Measurements from ENCODE around the gene KIF23. TPM values are rescaled to one million over a fixed set of nuclear protein-coding genes. Genes with fewer than 3 reads are reported as not detected.

Gene KIF23
- total and polyA plus RNA-seq, 2 donors (not counting 1 experiment from before 2014, with no cell fraction given), result 16.5 to 19.4 TPM

DNA sequence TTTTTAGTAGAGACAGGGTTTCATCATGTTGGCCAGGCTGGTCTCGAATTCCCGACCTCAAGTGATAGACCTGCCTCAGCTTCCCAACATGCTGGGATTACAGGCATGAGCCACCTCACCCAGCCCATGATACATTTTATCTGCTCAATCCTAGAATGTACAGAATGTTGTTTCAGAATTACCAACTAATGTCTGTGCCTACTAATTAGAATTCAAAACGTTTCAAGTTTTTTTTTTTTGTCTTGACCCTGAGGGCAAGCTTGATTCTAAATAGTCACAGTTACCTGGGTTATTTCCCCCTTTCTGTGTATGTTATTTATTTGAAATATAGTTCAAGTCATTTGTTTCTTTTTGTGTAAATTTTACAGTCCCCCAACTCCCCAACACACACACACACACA lies 5.3 kb upstream of the KIF23 start:
- Histone ChIP-seq H3K9ac (ENCODE audit: insufficient read depth, low read length) (no peak overlapping the region), H2AFZ (ENCODE audit: low read length) (no peak overlapping the region), H3K79me2 (ENCODE audit: control insufficient read depth, insufficient read depth, low read length) (peaks cover 25% of the 10 kb centered on the region), H3K27me3 (ENCODE audit: control insufficient read depth, insufficient read depth, low read length) (no peaks in the 10 kb centered on the region), H3K27ac (ENCODE audit: insufficient read depth, low read length) (no peak overlapping the region), H3K9me3 (ENCODE audit: control insufficient read depth, insufficient read depth, low read depth, low read length) (no peaks in the 10 kb centered on the region), H4K20me1 (ENCODE audit: control insufficient read depth, extremely low read depth, insufficient read depth, low read length) (no peaks in the 10 kb centered on the region), H3K4me1 (ENCODE audit: control insufficient read depth, extremely low read depth, insufficient read depth, low read length) (peaks cover 7% of the 10 kb centered on the region), H3K4me3 (replicated peaks in 1 of 4; ENCODE audit: control extremely low read depth in 1 of 4, insufficient read depth in 1 of 4, low read depth in 3 of 4, low read length in 4 of 4) (no peak overlapping the region), H3K4me2 (ENCODE audit: extremely low read depth, insufficient read depth, low read length) (no peak overlapping the region), H3K36me3 (ENCODE audit: control insufficient read depth, insufficient read depth, low read length) (no peaks in the 10 kb centered on the region)
- DNase-seq (ENCODE audit: low read depth in 2 of 2), result no peak
- TF ChIP-seq, protein P1, sequence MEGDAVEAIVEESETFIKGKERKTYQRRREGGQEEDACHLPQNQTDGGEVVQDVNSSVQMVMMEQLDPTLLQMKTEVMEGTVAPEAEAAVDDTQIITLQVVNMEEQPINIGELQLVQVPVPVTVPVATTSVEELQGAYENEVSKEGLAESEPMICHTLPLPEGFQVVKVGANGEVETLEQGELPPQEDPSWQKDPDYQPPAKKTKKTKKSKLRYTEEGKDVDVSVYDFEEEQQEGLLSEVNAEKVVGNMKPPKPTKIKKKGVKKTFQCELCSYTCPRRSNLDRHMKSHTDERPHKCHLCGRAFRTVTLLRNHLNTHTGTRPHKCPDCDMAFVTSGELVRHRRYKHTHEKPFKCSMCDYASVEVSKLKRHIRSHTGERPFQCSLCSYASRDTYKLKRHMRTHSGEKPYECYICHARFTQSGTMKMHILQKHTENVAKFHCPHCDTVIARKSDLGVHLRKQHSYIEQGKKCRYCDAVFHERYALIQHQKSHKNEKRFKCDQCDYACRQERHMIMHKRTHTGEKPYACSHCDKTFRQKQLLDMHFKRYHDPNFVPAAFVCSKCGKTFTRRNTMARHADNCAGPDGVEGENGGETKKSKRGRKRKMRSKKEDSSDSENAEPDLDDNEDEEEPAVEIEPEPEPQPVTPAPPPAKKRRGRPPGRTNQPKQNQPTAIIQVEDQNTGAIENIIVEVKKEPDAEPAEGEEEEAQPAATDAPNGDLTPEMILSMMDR (conservative IDR thresholded peaks at IDR 0.05 in 1 of 2, IDR thresholded peaks at IDR 0.05 in 1 of 2; ENCODE audit: low read depth in 1 of 2, low read length in 2 of 2), result no peak
- TF ChIP-seq EZH2 (IDR thresholded peaks at IDR 0.05; ENCODE audit: low read length, missing control alignments), result no peak

DNA sequence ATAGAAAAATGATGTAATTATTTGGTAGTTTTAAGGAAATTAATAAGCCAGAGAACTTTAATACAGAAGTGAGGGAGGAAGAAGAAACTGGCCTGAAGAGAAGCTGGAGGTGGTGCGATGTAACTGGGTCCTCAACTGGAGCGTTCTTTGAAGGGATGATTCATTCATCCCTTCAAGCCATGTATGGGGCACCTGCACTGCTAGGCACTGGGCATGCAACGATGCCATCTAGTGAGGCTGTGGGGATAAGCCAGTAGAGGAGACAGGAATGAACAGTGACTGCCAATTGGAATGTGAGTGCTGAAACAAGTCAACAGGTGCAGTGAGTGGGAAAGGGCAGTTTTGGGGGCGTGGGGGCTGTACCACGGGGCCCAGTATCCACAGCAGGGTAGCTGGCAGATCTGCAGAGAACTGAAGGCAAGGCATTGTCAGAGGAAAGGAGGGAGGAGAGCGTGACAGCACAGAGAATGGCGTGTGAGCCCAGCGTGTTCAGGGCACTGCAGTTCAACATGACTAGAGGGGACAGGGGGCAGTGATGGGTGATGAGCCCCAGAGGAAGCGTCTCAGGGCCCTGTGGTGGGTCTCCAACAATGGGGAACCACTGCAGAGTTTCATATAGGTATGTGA lies 3.8 kb upstream of the KIF23 start:
- H3K4me2 ChIP-seq (ENCODE audit: extremely low read depth, insufficient read depth, low read length), result no peak overlapping the region
- DNase-seq (ENCODE audit: low read depth in 2 of 2), result peak in 1 of 2 donors; percentile 44
- no peak overlapping the region for H2AFZ ChIP-seq (ENCODE audit: low read length)
- H3K36me3 ChIP-seq (ENCODE audit: control insufficient read depth, insufficient read depth, low read length), result no peaks in the 10 kb centered on the region
- H3K9me3 ChIP-seq (ENCODE audit: control insufficient read depth, insufficient read depth, low read depth, low read length), result no peaks in the 10 kb centered on the region
- no peak overlapping the region for H3K9ac ChIP-seq (ENCODE audit: insufficient read depth, low read length)
- H3K27me3 ChIP-seq (ENCODE audit: control insufficient read depth, insufficient read depth, low read length), result no peaks in the 10 kb centered on the region
- no peaks in the 10 kb centered on the region for H4K20me1 ChIP-seq (ENCODE audit: control insufficient read depth, extremely low read depth, insufficient read depth, low read length)
- peaks cover 27% of the 10 kb centered on the region for H3K79me2 ChIP-seq (ENCODE audit: control insufficient read depth, insufficient read depth, low read length)
- TF ChIP-seq EZH2 (IDR thresholded peaks at IDR 0.05; ENCODE audit: low read length, missing control alignments), result no peak
- TF ChIP-seq, protein P1 (conservative IDR thresholded peaks at IDR 0.05 in 1 of 2, IDR thresholded peaks at IDR 0.05 in 1 of 2; ENCODE audit: low read depth in 1 of 2, low read length in 2 of 2), result peak; percentile 11 to 42
- no peak overlapping the region for H3K4me3 ChIP-seq (replicated peaks in 1 of 4; ENCODE audit: control extremely low read depth in 1 of 4, insufficient read depth in 1 of 4, low read depth in 3 of 4, low read length in 4 of 4)
- peaks cover 2% of the 10 kb centered on the region for H3K4me1 ChIP-seq (ENCODE audit: control insufficient read depth, extremely low read depth, insufficient read depth, low read length)
- H3K27ac ChIP-seq (ENCODE audit: insufficient read depth, low read length), result no peak overlapping the region

DNA sequence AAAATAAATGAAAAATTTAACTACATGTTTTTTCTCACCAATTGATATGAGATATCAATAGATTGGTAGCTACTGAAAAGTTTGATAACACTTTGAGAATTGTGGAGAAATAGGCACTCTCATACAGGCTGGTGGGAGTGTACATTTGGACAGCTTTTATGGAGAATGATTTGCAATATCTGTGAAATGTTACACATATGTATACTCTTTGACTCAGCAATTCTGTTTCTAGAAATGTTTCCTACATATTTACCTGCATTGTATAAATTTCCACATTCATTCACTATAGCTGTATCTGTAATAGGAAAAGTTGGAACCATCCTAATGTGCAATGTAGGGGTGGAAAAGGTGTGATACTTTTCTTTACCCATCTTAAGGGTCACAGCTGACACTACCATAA lies 1.9 kb upstream of the KIF23 start:
- H2AFZ ChIP-seq (ENCODE audit: low read length), result no peak overlapping the region
- DNase-seq (ENCODE audit: low read depth in 2 of 2), result no peak
- no peak overlapping the region for H3K4me3 ChIP-seq (replicated peaks in 1 of 4; ENCODE audit: control extremely low read depth in 1 of 4, insufficient read depth in 1 of 4, low read depth in 3 of 4, low read length in 4 of 4)
- no peaks in the 10 kb centered on the region for H3K27me3 ChIP-seq (ENCODE audit: control insufficient read depth, insufficient read depth, low read length)
- no peaks in the 10 kb centered on the region for H3K9me3 ChIP-seq (ENCODE audit: control insufficient read depth, insufficient read depth, low read depth, low read length)
- H3K79me2 ChIP-seq (ENCODE audit: control insufficient read depth, insufficient read depth, low read length), result peaks cover 44% of the 10 kb centered on the region
- TF ChIP-seq, protein P1 (conservative IDR thresholded peaks at IDR 0.05 in 1 of 2, IDR thresholded peaks at IDR 0.05 in 1 of 2; ENCODE audit: low read depth in 1 of 2, low read length in 2 of 2), result no peak
- no peak for TF ChIP-seq EZH2 (IDR thresholded peaks at IDR 0.05; ENCODE audit: low read length, missing control alignments)
- no peak overlapping the region for H3K9ac ChIP-seq (ENCODE audit: insufficient read depth, low read length)
- H3K27ac ChIP-seq (ENCODE audit: insufficient read depth, low read length), result no peak overlapping the region
- peaks cover 2% of the 10 kb centered on the region for H3K4me1 ChIP-seq (ENCODE audit: control insufficient read depth, extremely low read depth, insufficient read depth, low read length)
- H3K36me3 ChIP-seq (ENCODE audit: control insufficient read depth, insufficient read depth, low read length), result no peaks in the 10 kb centered on the region
- no peaks in the 10 kb centered on the region for H4K20me1 ChIP-seq (ENCODE audit: control insufficient read depth, extremely low read depth, insufficient read depth, low read length)
- H3K4me2 ChIP-seq (ENCODE audit: extremely low read depth, insufficient read depth, low read length), result peak overlapping the region; percentile 48

All from fibroblast of lung (primary cell).